DMS114 treated with DMSO at 0.1 percent for 48 hours (cell line): ENCODE measurements around the gene EPM2A.
"Not testable (repeated sequence)": the region's sequence is repeated elsewhere in the genome, so short reads cannot be mapped to it uniquely, and the experiment has no call there.

Experiments
- DNase-seq: peaks from one replicate; lab custom pipeline; 2025; ENCODE audit not compliant: unreplicated experiment; lab: John Stamatoyannopoulos, UW

EPM2A gene

GRCh38 chr6:145731447-145731846, 3.9 kb downstream of the EPM2A start:
- no peak for DNase-seq

GRCh38 chr6:145729887-145730286, 5.4 kb downstream of the EPM2A start:
- DNase-seq: no peak

DNA sequence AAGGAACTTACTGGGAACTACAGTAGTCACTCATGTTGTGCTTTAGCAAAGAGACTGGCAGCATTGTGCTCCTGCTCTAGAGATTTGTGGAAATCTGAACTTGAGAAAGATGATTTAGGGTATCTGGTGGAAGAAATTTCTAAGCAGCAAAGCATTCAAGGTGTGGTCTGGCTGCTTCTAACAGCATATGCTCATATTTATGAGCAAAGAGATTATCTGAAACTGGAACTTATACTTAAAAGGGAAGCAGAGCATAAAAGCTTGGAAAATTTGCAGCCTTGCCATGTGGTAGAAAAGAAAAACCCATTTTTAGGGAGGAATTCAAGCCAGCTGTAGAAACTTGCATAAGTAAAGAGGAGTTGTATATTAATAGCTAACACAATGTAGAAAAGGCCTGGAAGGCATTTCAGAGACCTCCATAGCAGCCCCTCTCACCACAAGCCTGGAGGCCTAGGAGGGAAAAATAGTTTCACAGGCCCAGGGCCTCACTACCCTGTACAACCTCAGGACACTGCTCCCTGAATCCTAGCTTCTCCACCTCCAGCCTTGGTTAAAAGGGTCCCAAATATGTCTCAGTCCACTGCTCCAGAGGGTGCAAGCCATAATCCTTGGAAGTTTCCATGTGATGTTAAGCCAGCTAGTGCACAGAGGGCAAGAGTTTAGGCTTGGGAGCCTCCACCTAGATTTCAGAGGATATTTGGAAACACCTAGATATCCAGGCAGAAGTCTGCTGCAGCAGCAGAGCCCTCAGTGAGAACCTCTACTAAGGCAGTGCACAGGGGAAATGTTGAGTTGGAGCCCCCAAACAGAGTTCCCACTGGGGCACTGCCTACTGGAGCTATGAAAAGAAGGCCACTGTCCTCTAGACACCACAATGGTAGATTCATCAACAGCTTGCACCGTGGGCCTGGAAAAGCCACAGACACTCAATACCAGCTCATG, 6.6 kb downstream of the EPM2A start:
- DNase-seq: no peak

- DNase-seq: no peak
These were observed 7.4 kb downstream of the EPM2A start for GRCh38 chr6:145727817-145728388.

GRCh38 chr6:145725570-145725969, 9.8 kb downstream of the EPM2A start:
- DNase-seq: no peak

- no peak for DNase-seq
These were observed 11.7 kb downstream of the EPM2A start for GRCh38 chr6:145723646-145724045.

DNA sequence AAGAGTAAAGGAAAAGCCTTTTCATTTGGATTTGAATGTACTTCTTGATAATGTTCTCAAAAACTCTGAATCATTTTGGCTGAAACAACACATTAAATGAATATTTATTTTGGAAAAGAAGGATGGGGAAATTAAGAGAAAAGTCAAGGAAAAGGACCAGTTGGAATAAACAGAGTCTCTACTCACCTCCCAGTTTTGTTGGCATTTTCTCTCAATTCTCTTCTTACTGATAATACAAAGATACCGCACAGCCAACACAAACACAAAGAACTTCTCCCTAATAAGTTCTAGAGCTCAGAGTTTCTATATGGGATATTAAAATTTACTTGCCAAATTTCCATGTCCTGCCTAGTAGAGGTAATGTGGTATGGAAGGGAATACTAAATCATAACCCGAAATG, 13.1 kb downstream of the EPM2A start:
- no peak for DNase-seq

GRCh38 chr6:145721144-145721543, 14.2 kb downstream of the EPM2A start:
- no peak for DNase-seq

GRCh38 chr6:145715426-145715825, 19.9 kb downstream of the EPM2A start:
- DNase-seq: no peak

GRCh38 chr6:145714731-145715130, 20.6 kb downstream of the EPM2A start:
- no peak for DNase-seq

DNA sequence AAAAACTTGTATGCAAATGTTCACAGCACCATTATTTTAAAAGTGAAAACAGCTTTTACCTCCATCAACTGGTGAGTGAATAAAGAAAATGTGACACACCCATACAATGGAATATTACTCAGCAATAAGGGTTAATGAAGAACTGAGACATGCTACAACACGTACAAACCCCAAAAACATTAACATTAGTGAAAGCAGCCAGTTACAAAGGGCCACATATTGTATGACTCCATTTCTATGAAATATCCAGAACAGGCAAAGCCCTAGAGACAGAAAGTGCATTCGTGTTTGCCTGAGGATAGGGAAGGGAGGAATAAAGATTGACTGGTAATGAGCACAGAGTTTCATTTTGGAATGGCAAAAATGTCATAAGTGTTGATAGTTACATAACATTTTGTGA, 21.5 kb downstream of the EPM2A start:
- no peak for DNase-seq

GRCh38 chr6:145711372-145711771, 23.9 kb downstream of the EPM2A start:
- no peak for DNase-seq

- DNase-seq: no peak
These were observed 27.9 kb downstream of the EPM2A start for GRCh38 chr6:145707397-145707796.

- no peak for DNase-seq
These were observed 29.8 kb downstream of the EPM2A start for GRCh38 chr6:145705561-145705960.

GRCh38 chr6:145704143-145704781, 31.1 kb downstream of the EPM2A start:
- no peak for DNase-seq

- no peak for DNase-seq
These were observed 35.9 kb downstream of the EPM2A start for GRCh38 chr6:145699462-145699861.

DNA sequence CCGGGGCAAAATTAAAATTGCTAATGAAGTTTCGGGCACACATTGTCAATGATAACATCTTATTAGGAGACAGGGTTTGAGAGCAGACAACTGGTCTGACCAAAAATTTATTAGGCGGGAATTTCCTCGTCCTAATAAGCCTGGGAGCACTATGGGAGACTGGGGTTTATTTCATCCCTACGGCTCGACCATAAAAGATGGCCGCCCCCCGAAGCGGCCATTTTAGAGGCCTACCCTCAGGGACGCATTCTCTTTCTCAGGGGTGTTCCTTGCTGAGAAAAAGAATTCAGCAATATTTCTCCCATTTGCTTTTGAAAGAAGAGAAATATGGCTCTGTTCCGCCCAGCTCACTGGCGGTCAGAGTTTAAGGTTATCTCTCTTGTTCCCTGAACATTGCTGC, 37.9 kb downstream of the EPM2A start:
- DNase-seq: not testable (repeated sequence)

- no peak for DNase-seq
These were observed 41.1 kb downstream of the EPM2A start for GRCh38 chr6:145694083-145694737.

GRCh38 chr6:145690969-145691368, 44.4 kb downstream of the EPM2A start:
- no peak for DNase-seq

- no peak for DNase-seq
These were observed 45.8 kb downstream of the EPM2A start for GRCh38 chr6:145689529-145689928.

- no peak for DNase-seq
These were observed 46.8 kb downstream of the EPM2A start for GRCh38 chr6:145688493-145688905.
